GM21717 (cell line): ENCODE results near the gene SMAD3.
A peak's percentile ranks its signal among the peaks of the same experiment; 100 is the strongest.
"Not testable (repeated sequence)": the region's sequence is repeated elsewhere in the genome, so short reads cannot be mapped to it uniquely, and the experiment has no call there.

Experiments
- ATAC-seq: cut with Tn5 transposase; IDR thresholded peaks from one replicate; pipeline ENCODE4 v1.9.1; 2021; ENCODE audit warnings: mild to moderate bottlenecking, moderate library complexity; ENCODE audit not compliant: unreplicated experiment

The SMAD3 gene

GRCh38 chr15:67065531-67066005 lies at the start of gene SMAD3:
SMAD3 (plus strand) TSS chr15:67065602; CDS start chr15:67066155, 553 bp downstream.
- peak; percentile 50 for ATAC-seq

GRCh38 chr15:67017311-67017710 lies 48.1 kb upstream of the SMAD3 start:
- ATAC-seq, result no peak

GRCh38 chr15:67018026-67018425 lies 47.4 kb upstream of the SMAD3 start:
- no peak for ATAC-seq

GRCh38 chr15:67018441-67018840 lies 47.0 kb upstream of the SMAD3 start:
- ATAC-seq, result no peak

- ATAC-seq, result no peak
Observed at GRCh38 chr15:67019069-67019468, 46.3 kb upstream of the SMAD3 start.

GRCh38 chr15:67019884-67020520 lies 45.4 kb upstream of the SMAD3 start:
- ATAC-seq, result no peak

- ATAC-seq, result not testable (repeated sequence)
Observed at GRCh38 chr15:67020668-67021067, 44.7 kb upstream of the SMAD3 start.

GRCh38 chr15:67021455-67021854 lies 43.9 kb upstream of the SMAD3 start:
- no peak for ATAC-seq

- ATAC-seq, result no peak
Observed at GRCh38 chr15:67022587-67023105, 42.8 kb upstream of the SMAD3 start.

GRCh38 chr15:67023517-67024313 lies 41.7 kb upstream of the SMAD3 start:
- no peak for ATAC-seq

- no peak for ATAC-seq
Observed at GRCh38 chr15:67024314-67024997, 40.9 kb upstream of the SMAD3 start.

GRCh38 chr15:67024998-67025368 lies 40.4 kb upstream of the SMAD3 start:
- ATAC-seq, result no peak

- ATAC-seq, result no peak
Observed at GRCh38 chr15:67025719-67026609, 39.4 kb upstream of the SMAD3 start.

- ATAC-seq, result no peak
Observed at GRCh38 chr15:67026610-67026967, 38.8 kb upstream of the SMAD3 start.

- not testable (repeated sequence) for ATAC-seq
Observed at GRCh38 chr15:67028440-67028839, 37.0 kb upstream of the SMAD3 start.

- no peak for ATAC-seq
Observed at GRCh38 chr15:67030036-67030762, 35.2 kb upstream of the SMAD3 start.

- ATAC-seq, result no peak
Observed at GRCh38 chr15:67031331-67031730, 34.1 kb upstream of the SMAD3 start.

GRCh38 chr15:67032608-67033007 lies 32.8 kb upstream of the SMAD3 start:
- no peak for ATAC-seq

- ATAC-seq, result no peak
Observed at GRCh38 chr15:67033012-67033411, 32.4 kb upstream of the SMAD3 start.

GRCh38 chr15:67033571-67034044 lies 31.8 kb upstream of the SMAD3 start:
- ATAC-seq, result no peak
